T47D (cell line): ENCODE results near the gene DOCK8.

ENCODE experiments used
- DNase-seq, 2 experiments: peaks; one replicate each; pipeline versions ENCODE4 v3.0.0 to v3.0.0-alpha.2; 2011 to 2012; ENCODE audit warnings: low read depth in 1 of 2, low spot score in 1 of 2
- JUND ChIP-seq: IDR thresholded peaks from 2 replicates; pipeline ENCODE4 v1.6.1; 2012; ENCODE audit warnings: low read depth
- in situ Hi-C: cut with HindIII; loops from 2 replicates; pipeline ENCODE4 v1.10.0; 2016; ENCODE audit warnings: low sequenced_read_pairs, low pct_unique_long_range_greater_than_20kb

The DOCK8 gene

DNA sequence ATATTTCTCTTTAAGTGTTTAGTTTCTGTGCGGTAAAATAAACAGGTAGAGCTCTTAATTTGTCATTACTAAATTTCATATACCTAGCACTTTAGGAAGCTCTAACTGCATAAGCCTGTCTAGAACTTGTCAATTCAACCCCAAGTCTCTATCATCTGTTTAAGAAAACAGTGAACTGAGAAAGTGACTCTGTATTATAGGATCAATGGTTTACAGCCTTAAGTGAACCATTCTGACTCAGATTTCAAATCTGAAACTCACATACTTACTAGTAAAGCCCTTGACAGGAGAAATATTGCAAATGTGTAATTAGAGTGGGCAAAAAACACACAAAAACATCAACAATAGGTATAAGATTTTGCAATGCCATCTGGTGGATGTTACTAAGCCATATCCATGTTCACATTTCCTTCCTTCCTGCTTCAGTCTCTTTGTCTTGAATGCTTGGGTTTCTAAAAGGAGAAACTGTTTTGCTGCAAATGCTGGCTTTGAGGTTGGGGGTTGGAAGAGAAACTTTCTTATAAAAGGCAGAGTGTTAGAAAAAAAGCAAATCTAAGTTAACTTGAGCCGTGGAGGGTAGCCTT, 101.8 kb downstream of the DOCK8 start:
- DNase-seq: peak in 1 of 2 experiments; percentile 32
- TF ChIP-seq JUND: no peak
- in situ Hi-C loops: no loop called here

DNA sequence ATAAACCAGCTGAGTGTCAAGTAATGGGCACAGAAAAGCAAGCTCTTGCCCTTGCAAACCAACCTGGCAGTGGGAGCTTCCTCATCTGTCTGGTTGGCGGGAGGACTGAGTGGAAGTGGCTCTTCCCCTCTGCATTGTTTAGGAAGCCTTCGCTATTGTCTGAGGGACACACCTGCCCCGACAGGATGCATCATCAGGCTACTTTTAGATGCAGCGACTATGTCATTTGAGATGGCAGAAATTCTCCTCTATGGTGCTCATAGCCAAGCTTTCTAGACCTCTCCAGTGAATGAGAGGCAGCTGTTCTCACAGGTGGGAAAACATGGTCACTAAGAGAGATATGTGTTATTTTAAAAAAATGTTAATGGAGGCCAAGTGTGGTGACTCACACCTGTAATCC, 104.0 kb downstream of the DOCK8 start:
- in situ Hi-C loops: no loop called here
- no peak for TF ChIP-seq JUND
- DNase-seq: no peak

DNA sequence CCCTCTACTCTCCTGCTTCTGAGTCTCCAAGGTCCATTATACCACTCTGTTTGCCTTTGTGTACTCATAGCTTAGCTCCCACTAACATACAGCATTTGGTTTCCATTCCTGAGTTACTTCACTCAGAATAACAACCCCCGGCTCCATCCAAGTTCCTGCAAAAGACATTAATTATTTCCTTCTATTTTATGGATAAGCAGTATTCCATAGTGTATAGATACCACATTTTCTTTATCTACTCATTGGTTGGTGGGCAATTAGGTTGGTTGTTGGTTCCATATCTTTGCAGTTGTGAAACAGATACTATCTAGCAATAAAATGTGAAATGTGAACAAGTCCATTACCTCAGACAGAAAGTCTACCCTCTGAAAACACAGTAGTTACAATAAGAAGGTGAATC, 110.3 kb downstream of the DOCK8 start:
- in situ Hi-C loops: no loop called here
- no peak for DNase-seq
- TF ChIP-seq JUND: no peak

DNA sequence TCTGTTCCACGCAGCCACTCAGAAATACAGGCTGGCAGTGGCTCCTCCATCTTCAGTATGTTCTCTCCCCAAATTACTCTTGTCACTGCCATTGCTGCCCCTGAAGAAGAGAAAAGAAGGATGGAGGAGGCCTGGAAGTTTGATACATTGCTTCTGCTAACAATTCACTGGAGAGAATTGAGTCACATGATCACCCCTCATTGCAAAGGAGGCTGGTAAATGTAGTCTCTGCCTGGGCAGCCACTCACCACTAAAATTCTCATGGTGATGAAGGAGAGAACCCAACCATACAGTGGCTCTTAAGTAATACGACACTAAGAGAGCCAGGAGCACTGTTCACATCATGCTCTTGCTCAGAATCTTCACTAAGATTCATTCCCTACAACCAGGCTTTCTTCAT, 112.0 kb downstream of the DOCK8 start:
- no peak for TF ChIP-seq JUND
- peak in 1 of 2 experiments; percentile 20 for DNase-seq
- in situ Hi-C loops: no loop called here

DNA sequence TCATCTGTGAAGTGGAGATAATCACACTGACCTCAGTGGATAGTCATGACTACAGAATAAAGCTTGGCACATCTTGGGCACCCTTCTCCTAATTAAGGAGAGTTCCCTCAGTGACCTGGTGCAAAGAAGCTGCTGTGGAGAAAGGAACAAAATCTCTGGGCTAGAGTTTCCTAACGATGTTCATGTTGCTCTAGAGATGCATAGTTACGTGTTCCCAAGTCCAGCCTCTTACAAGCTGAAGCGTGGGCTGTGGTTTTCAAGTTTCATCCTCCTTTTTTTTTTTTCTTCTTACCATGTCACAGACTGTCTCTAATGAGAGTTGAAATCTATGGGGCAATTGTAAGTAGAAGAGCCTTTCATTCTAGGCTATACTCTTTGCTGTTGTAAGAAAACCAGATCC, 113.8 kb downstream of the DOCK8 start:
- TF ChIP-seq JUND: no peak
- DNase-seq: no peak
- in situ Hi-C loops: no loop called here

DNA sequence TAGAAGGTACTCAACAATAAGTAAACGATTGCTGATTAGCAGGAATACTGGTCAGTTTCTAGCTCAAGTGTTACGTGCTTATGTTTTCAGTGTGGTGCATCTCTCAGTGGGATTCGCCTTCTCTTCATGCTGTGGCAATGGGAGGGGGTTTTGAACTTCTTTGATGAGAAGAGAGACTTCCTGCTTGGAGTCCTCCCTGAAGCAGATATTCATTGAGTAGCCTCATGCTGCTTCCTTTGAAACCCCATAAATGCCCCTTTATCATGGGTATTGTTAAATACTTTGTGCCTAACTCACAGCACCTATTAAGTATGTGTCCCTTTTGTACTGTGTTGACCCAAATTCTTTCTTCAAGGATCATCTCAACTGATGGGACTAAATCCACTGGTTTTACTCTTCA, 116.5 kb downstream of the DOCK8 start:
- no peak for DNase-seq
- TF ChIP-seq JUND: no peak
- in situ Hi-C loops: no loop called here

DNA sequence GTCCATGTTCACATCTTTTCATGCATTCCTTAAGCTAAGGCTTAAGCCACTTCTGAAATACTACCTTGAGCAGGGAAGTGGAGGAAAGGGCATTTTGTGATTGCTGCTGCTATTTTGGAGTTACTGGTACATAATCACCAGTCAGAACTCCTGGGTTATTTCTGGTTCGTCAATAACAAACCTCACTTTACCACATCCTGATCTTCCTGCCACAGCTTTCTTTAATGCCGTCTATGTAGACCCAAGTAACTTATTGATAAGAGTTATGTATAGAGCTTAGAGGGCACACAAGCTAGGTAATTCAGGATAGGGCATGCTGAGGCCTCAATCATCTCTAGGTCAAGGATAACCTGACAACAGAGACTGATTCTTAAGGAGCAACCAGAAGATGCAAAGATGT, 120.7 kb downstream of the DOCK8 start:
- TF ChIP-seq JUND: no peak
- in situ Hi-C loops: no loop called here
- DNase-seq: no peak

DNA sequence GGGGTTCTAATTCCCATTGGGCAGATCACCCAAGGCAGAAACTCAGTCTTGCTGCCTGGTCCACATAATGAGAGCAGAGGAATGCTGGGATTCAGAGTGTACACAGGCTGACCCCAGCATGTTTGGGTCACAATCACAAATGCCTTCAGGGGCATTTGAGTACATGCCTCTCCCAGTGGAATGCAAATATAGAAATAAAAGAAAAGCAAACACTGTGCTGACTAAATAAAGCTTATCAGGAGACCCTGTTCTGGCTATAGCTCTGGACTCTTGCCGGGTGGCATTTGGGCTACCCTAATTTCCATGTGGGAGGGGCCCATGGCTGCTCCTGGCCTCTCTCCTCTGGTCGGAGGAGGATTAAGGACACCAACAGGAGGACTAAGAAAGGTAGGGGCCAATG, 121.4 kb downstream of the DOCK8 start:
- in situ Hi-C loops: no loop called here
- no peak for TF ChIP-seq JUND
- peak; percentile 18 to 70 for DNase-seq

DNA sequence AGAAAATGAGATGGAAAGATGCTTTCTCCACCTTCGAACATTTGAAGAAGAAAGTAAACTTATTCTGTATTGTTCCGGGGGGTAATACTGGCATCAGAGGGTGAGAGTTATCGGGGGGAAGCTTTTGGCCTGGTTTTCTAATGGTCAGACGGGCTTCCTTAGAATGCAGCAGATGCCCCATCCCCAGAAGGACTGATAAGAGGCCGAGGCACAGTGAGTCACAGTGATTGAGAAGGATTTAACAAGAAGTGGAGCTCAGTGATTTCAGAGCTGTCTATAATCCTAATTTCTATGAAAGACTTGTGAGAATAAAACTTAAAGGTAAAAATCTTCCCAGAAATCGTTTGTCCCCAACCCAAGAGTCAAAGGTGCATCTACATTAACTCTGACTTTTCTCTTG, 123.9 kb downstream of the DOCK8 start:
- TF ChIP-seq JUND: no peak
- in situ Hi-C loops: no loop called here
- no peak for DNase-seq

DNA sequence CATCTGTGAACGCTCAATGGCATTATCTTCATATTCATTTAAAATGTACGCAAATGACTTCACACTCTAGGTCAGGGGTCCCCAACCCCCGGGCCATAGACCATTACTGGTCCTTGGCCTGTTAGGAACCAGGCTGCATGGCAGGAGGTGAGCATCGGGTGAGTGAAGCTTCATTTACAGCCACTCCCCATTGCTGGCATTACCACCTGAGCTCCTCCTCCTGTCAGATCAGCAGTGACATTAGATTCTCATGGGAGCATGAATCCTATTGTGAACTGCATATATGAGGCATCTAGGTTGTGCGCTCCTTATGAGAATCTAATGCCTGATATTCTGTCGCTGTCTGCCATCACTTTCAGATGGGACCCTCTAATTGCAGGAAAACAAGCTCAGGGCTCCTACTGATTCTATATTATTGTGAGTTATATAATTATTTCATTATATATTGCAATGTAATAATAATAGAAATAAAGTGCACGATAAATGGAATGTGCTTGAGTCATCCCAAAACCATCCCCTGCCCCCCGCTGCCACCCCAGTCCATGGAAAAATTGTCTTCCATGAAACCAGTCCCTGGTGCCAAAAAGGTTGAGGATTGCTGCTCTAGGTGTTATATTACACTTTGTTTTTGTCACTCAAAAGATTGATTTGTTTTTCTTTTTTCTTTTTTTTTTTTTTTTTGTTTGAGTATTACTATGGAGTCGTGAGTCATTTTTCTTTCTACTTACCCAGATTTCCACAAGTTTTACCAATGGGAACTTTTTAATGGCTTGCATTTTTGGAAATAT, 127.2 kb downstream of the DOCK8 start:
- in situ Hi-C loops: no loop called here
- TF ChIP-seq JUND: no peak

DNA sequence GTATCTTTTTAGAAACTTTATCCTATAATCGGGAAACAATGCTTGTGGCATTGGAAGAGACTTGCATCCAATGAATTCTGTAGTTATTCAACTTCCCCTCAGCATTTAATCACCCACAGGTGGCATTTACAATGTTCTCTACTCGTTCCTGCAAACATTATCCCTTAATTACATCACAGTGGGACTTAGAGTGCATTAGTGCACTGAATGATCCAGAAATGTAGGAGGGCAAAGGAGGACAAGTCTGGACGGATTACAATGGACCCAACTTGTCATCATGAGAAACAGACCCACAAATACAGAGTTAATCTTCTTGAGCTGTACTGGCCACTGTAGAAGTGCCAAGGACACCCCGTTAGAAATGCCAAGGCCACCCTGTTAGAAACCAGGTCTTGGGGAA, 129.1 kb downstream of the DOCK8 start:
- in situ Hi-C loops: no loop called here
- DNase-seq: no peak
- no peak for TF ChIP-seq JUND

More for the DNA sequence above, 127.2 kb downstream of the DOCK8 start:
- no peak for DNase-seq

DNA sequence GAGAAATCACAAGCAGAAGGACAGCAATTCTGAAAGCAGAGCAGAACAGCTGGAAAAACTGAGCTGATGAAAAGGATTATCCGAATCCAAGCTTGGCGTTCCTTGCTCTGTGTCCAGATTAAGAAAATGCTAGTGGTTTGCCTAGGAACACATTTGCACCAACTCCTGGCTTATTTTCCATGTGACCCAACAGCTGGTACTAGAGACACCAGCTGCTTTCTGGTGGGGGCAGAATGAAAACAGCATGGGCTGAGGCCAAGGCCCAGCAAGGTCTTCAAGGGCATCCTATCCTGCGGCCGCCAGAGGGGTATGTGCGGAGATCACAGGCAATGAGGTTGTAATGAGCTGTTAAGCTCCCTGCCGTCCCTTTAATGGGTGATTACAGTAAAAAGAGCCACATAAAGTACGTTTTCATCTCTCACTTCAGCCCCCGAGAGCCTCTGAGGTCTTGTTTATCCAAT, 131.5 kb downstream of the DOCK8 start:
- no peak for DNase-seq
- no peak for TF ChIP-seq JUND
- in situ Hi-C loops: no loop called here

DNA sequence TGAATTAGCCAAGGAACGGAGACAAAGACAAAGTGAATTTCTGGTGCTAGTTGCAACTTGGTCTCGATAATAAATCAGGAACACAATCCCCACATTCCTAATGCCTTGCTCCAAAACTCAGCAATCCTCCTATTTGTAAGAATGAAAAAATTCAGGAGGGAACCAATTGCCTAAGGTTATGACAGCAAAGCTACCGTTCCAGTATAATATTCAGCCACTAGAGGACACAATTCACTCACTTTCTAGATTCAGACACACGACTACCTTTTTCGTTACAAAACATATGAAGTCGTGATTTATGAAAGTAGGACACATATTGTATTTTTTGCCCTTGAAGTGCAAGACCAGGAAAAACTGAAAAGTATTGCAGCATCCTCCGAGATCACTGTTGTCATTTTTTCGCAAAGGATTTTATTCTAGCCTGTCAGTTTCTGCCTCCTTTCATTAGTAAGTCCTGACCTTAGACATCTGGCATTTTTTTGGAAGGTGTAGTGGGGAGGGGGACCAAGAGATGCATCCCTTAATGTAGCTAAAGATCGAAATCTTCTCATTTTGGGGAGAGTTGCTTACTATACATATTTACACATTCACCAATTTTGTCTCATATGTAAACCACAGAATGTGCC, 133.1 kb downstream of the DOCK8 start:
- no peak for TF ChIP-seq JUND
- in situ Hi-C loops: no loop called here
- DNase-seq: peak in 1 of 2 experiments; percentile 61
